ENCODE data around the gene BEAN1.

DNA sequence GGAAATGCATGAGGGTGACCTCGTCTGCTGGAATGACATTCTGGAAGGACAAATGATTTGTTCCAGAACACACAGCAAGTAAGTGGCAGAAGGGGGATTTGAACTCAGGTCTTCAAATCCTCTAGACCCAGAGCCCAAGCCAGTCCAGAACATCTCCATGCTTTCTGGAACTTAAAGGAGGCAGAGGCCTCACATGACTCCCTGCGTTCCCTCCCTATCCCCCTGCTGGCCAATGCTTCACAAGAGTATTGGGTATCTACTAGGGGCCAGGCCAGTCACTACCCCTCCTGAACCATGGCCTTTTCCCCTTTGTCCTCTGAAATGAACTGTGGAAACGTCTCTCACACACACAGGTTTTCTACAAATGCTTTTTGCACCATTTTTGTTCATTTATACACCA lies 7.6 kb upstream of the BEAN1 start:
- no peak for TF ChIP-seq POLR2A (IDR thresholded peaks at IDR 0.05)
- TF ChIP-seq, protein P1, sequence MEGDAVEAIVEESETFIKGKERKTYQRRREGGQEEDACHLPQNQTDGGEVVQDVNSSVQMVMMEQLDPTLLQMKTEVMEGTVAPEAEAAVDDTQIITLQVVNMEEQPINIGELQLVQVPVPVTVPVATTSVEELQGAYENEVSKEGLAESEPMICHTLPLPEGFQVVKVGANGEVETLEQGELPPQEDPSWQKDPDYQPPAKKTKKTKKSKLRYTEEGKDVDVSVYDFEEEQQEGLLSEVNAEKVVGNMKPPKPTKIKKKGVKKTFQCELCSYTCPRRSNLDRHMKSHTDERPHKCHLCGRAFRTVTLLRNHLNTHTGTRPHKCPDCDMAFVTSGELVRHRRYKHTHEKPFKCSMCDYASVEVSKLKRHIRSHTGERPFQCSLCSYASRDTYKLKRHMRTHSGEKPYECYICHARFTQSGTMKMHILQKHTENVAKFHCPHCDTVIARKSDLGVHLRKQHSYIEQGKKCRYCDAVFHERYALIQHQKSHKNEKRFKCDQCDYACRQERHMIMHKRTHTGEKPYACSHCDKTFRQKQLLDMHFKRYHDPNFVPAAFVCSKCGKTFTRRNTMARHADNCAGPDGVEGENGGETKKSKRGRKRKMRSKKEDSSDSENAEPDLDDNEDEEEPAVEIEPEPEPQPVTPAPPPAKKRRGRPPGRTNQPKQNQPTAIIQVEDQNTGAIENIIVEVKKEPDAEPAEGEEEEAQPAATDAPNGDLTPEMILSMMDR (IDR thresholded peaks at IDR 0.05): no peak
